ENCODE data around the gene SECTM1. TPM values are rescaled to one million over a fixed set of nuclear protein-coding genes. Genes with fewer than 3 reads are reported as not detected.
A peak's percentile ranks its signal among the peaks of the same experiment; 100 is the strongest.
"Not testable (repeated sequence)": the region's sequence is repeated elsewhere in the genome, so short reads cannot be mapped to it uniquely, and the experiment has no call there.

SECTM1 gene
- total and polyA plus RNA-seq, 9 donors, result 2.6 to 6.3 (median 3.7) TPM

GRCh38 chr17:82369211-82369610 lies 35.6 kb upstream of the SECTM1 start:
- DNase-seq, result no peak
- Histone ChIP-seq H3K27me3 (ENCODE audit: control insufficient read depth, insufficient read depth, low read length) (peaks cover 48% of the 10 kb centered on the region), H3K27ac (ENCODE audit: low read length) (no peak overlapping the region)

GRCh38 chr17:82367724-82368524 lies 34.4 kb upstream of the SECTM1 start:
- WGBS (ENCODE audit: insufficient coverage), result 40% methylated on average over 1 of the region's 14 CpGs
- Histone ChIP-seq H3K4me1 (ENCODE audit: control insufficient read depth, insufficient read depth, low read length) (peaks cover 20% of the 10 kb centered on the region), H3K4me3 (ENCODE audit: low read length) (no peak overlapping the region), H3K27ac (ENCODE audit: low read length) (no peak overlapping the region), H3K36me3 (ENCODE audit: control insufficient read depth, insufficient read depth, low read length) (no peaks in the 10 kb centered on the region), H3K27me3 (ENCODE audit: control insufficient read depth, insufficient read depth, low read length) (peaks cover 45% of the 10 kb centered on the region), H3K9me3 (replicated peaks; ENCODE audit: control insufficient read depth, low read depth, low read length) (no peaks in the 10 kb centered on the region)
- DNase-seq, result no peak

More at GRCh38 chr17:82369211-82369610, 35.6 kb upstream of the SECTM1 start:
- no peak overlapping the region for H3K4me3 ChIP-seq (ENCODE audit: low read length)
- H3K36me3 ChIP-seq (ENCODE audit: control insufficient read depth, insufficient read depth, low read length), result peaks cover under 1% of the 10 kb centered on the region
- H3K9me3 ChIP-seq (replicated peaks; ENCODE audit: control insufficient read depth, low read depth, low read length), result no peaks in the 10 kb centered on the region
- WGBS (ENCODE audit: insufficient coverage), result 94% methylated on average over 2 of the region's 7 CpGs
- H3K4me1 ChIP-seq (ENCODE audit: control insufficient read depth, insufficient read depth, low read length), result peaks cover 20% of the 10 kb centered on the region

GRCh38 chr17:82366749-82367148 lies 33.2 kb upstream of the SECTM1 start:
- Histone ChIP-seq H3K9me3 (replicated peaks; ENCODE audit: control insufficient read depth, low read depth, low read length) (no peaks in the 10 kb centered on the region), H3K27me3 (ENCODE audit: control insufficient read depth, insufficient read depth, low read length) (peaks cover 36% of the 10 kb centered on the region), H3K4me3 (ENCODE audit: low read length) (no peak overlapping the region), H3K4me1 (ENCODE audit: control insufficient read depth, insufficient read depth, low read length) (peaks cover 14% of the 10 kb centered on the region), H3K36me3 (ENCODE audit: control insufficient read depth, insufficient read depth, low read length) (no peaks in the 10 kb centered on the region), H3K27ac (ENCODE audit: low read length) (no peak overlapping the region)
- DNase-seq, result no peak
- whole genome bisulfite sequencing (ENCODE audit: insufficient coverage), result no CpG with 5 or more reads among the region's 7 CpGs

- no peak overlapping the region for H3K27ac ChIP-seq (ENCODE audit: low read length)
- no peak for DNase-seq
- WGBS (ENCODE audit: insufficient coverage), result 54% methylated on average over 3 of the region's 6 CpGs
Measured at GRCh38 chr17:82365606-82366295, 32.2 kb upstream of the SECTM1 start.

GRCh38 chr17:82361885-82362633 lies 28.5 kb upstream of the SECTM1 start:
- WGBS (ENCODE audit: insufficient coverage), result 100% methylated on average over 1 of the region's 6 CpGs
- Histone ChIP-seq H3K9me3 (replicated peaks; ENCODE audit: control insufficient read depth, low read depth, low read length) (no peaks in the 10 kb centered on the region), H3K4me3 (ENCODE audit: low read length) (no peak overlapping the region), H3K4me1 (ENCODE audit: control insufficient read depth, insufficient read depth, low read length) (peaks cover 11% of the 10 kb centered on the region), H3K36me3 (ENCODE audit: control insufficient read depth, insufficient read depth, low read length) (no peaks in the 10 kb centered on the region), H3K27ac (ENCODE audit: low read length) (no peak overlapping the region), H3K27me3 (ENCODE audit: control insufficient read depth, insufficient read depth, low read length) (peaks cover 18% of the 10 kb centered on the region)
- DNase-seq, result no peak

More at GRCh38 chr17:82365606-82366295, 32.2 kb upstream of the SECTM1 start:
- H3K4me3 ChIP-seq (ENCODE audit: low read length), result no peak overlapping the region
- H3K27me3 ChIP-seq (ENCODE audit: control insufficient read depth, insufficient read depth, low read length), result peaks cover 31% of the 10 kb centered on the region
- H3K9me3 ChIP-seq (replicated peaks; ENCODE audit: control insufficient read depth, low read depth, low read length), result no peaks in the 10 kb centered on the region
- peaks cover 8% of the 10 kb centered on the region for H3K4me1 ChIP-seq (ENCODE audit: control insufficient read depth, insufficient read depth, low read length)
- no peaks in the 10 kb centered on the region for H3K36me3 ChIP-seq (ENCODE audit: control insufficient read depth, insufficient read depth, low read length)

- not testable (repeated sequence) for H3K27ac ChIP-seq (ENCODE audit: low read length); H3K9me3 ChIP-seq (replicated peaks; ENCODE audit: control insufficient read depth, low read depth, low read length); DNase-seq; H3K4me3 ChIP-seq (ENCODE audit: low read length); H3K36me3 ChIP-seq (ENCODE audit: control insufficient read depth, insufficient read depth, low read length)
- WGBS (ENCODE audit: insufficient coverage), result 83% methylated on average over 1 of the region's 1 CpG
- H3K4me1 ChIP-seq (ENCODE audit: control insufficient read depth, insufficient read depth, low read length), result peaks cover 24% of the 10 kb centered on the region
- peaks cover 24% of the 10 kb centered on the region for H3K27me3 ChIP-seq (ENCODE audit: control insufficient read depth, insufficient read depth, low read length)
Measured at GRCh38 chr17:82359451-82360074, 26.0 kb upstream of the SECTM1 start.

GRCh38 chr17:82358465-82359350 lies 25.1 kb upstream of the SECTM1 start, which contains the start of gene TEX19:
Gene TEX19, plus strand, starts transcription at chr17:82359247. Its CDS starts 2,904 bp downstream, at chr17:82362151.
- Histone ChIP-seq H3K9me3 (replicated peaks; ENCODE audit: control insufficient read depth, low read depth, low read length) (no peaks in the 10 kb centered on the region), H3K4me3 (ENCODE audit: low read length) (no peak within 1 kb of the TSS), H3K27me3 (ENCODE audit: control insufficient read depth, insufficient read depth, low read length) (peaks cover 22% of the 10 kb centered on the region), H3K4me1 (ENCODE audit: control insufficient read depth, insufficient read depth, low read length) (peaks cover 27% of the 10 kb centered on the region), H3K36me3 (ENCODE audit: control insufficient read depth, insufficient read depth, low read length) (no peaks in the 10 kb centered on the region), H3K27ac (ENCODE audit: low read length) (no peak within 1 kb of the TSS)
- no peak for DNase-seq
- WGBS (ENCODE audit: insufficient coverage), result 41% methylated on average over 17 of the region's 21 CpGs

- Histone ChIP-seq H3K9me3 (replicated peaks; ENCODE audit: control insufficient read depth, low read depth, low read length) (no peaks in the 10 kb centered on the region), H3K36me3 (ENCODE audit: control insufficient read depth, insufficient read depth, low read length) (no peaks in the 10 kb centered on the region), H3K27me3 (ENCODE audit: control insufficient read depth, insufficient read depth, low read length) (peaks cover 22% of the 10 kb centered on the region), H3K27ac (ENCODE audit: low read length) (peak overlapping the region; percentile 3), H3K4me1 (ENCODE audit: control insufficient read depth, insufficient read depth, low read length) (peaks cover 33% of the 10 kb centered on the region), H3K4me3 (ENCODE audit: low read length) (no peak overlapping the region)
- no peak for DNase-seq
- WGBS (ENCODE audit: insufficient coverage), result 17% methylated on average over 1 of the region's 2 CpGs
Measured at GRCh38 chr17:82357394-82357793, 23.8 kb upstream of the SECTM1 start.

GRCh38 chr17:82356845-82357355 lies 23.3 kb upstream of the SECTM1 start:
- peaks cover 20% of the 10 kb centered on the region for H3K27me3 ChIP-seq (ENCODE audit: control insufficient read depth, insufficient read depth, low read length)
- H3K36me3 ChIP-seq (ENCODE audit: control insufficient read depth, insufficient read depth, low read length), result no peaks in the 10 kb centered on the region
- WGBS (ENCODE audit: insufficient coverage), result 29% methylated on average over 20 of the region's 20 CpGs
- H3K27ac ChIP-seq (ENCODE audit: low read length), result peak overlapping the region; percentile 42
- H3K4me3 ChIP-seq (ENCODE audit: low read length), result no peak overlapping the region
- peak; percentile 48 for DNase-seq
- no peaks in the 10 kb centered on the region for H3K9me3 ChIP-seq (replicated peaks; ENCODE audit: control insufficient read depth, low read depth, low read length)
- H3K4me1 ChIP-seq (ENCODE audit: control insufficient read depth, insufficient read depth, low read length), result peaks cover 38% of the 10 kb centered on the region

All from muscle of leg (tissue), 11 donors.